ENCODE measurements around the gene RGS12. TPM values are rescaled to one million over a fixed set of nuclear protein-coding genes. Genes with fewer than 3 reads are reported as not detected.

Gene RGS12
- total RNA-seq, 2 donors from 2014 or later = 13.3 to 16.6 TPM

GRCh38 chr4:3338321-3338838 is 45.6 kb downstream of the RGS12 start:
- ATAC-seq = no peak
- intact Hi-C loops (cut with DNase I) = loop anchor here in 1 of 2 donors (10.0 kb wide), 1 partner anchor 234 kb away; no protein-coding TSS in a partner anchor
- DNase-seq = no peak

GRCh38 chr4:3338976-3339531 is 46.2 kb downstream of the RGS12 start:
- intact Hi-C loops (cut with DNase I) = loop anchor here in 1 of 2 donors (10.0 kb wide), 1 partner anchor 234 kb away; no protein-coding TSS in a partner anchor
- DNase-seq (no peak), ATAC-seq (no peak)

- ATAC-seq = no peak
- no peak for DNase-seq
- intact Hi-C loops (cut with DNase I) = loop anchor here in 1 of 2 donors (10.0 kb wide), 1 partner anchor 235 kb away; no protein-coding TSS in a partner anchor
Measured at GRCh38 chr4:3339577-3339976, 46.8 kb downstream of the RGS12 start.

GRCh38 chr4:3340038-3340699 is 47.3 kb downstream of the RGS12 start:
- DNase-seq (no peak), ATAC-seq (no peak)
- intact Hi-C loops (cut with DNase I) = no loop called here

GRCh38 chr4:3340700-3341083 is 47.9 kb downstream of the RGS12 start:
- intact Hi-C loops (cut with DNase I) = no loop called here
- DNase-seq = no peak
- peak; percentile 39 to 51 for ATAC-seq

- ATAC-seq (no peak), DNase-seq (no peak)
- intact Hi-C loops (cut with DNase I) = no loop called here
Measured at GRCh38 chr4:3341760-3342159, 48.9 kb downstream of the RGS12 start.

GRCh38 chr4:3342182-3342854 is 49.5 kb downstream of the RGS12 start:
- DNase-seq (no peak), ATAC-seq (no peak)
- intact Hi-C loops (cut with DNase I) = no loop called here

Other genes with a start within 250 kb of the RGS12 start
- gene HTT-AS, start 218.5 kb upstream of the RGS12 start, total RNA-seq = not detected
- gene HTT, start 218.3 kb upstream of the RGS12 start, total RNA-seq = 10 to 100 TPM; 23.2 to 25.2 TPM
- under 1 TPM; 0.41 to 0.42 TPM for gene MSANTD1, start 43.9 kb upstream of the RGS12 start, total RNA-seq
- gene HGFAC, start 148.9 kb downstream of the RGS12 start, total RNA-seq = under 1 TPM; 0.34 to 0.38 TPM
- gene DOK7, start 170.3 kb downstream of the RGS12 start, total RNA-seq = 10 to 100 TPM; 21.5 to 38.2 TPM
- 100 to 1,000 TPM; 226 to 312 TPM for gene LRPAP1, start 239.4 kb downstream of the RGS12 start, total RNA-seq